Measurements from ENCODE around the gene BRI3BP. TPM values are rescaled to one million over a fixed set of nuclear protein-coding genes. Genes with fewer than 3 reads are reported as not detected.
A peak's percentile ranks its signal among the peaks of the same experiment; 100 is the strongest.
"Not testable (repeated sequence)": the region's sequence is repeated elsewhere in the genome, so short reads cannot be mapped to it uniquely, and the experiment has no call there.

BRI3BP gene
- total RNA-seq, 4 donors from 2014 or later = 6.7 to 19.2 (median 12.1) TPM

DNA sequence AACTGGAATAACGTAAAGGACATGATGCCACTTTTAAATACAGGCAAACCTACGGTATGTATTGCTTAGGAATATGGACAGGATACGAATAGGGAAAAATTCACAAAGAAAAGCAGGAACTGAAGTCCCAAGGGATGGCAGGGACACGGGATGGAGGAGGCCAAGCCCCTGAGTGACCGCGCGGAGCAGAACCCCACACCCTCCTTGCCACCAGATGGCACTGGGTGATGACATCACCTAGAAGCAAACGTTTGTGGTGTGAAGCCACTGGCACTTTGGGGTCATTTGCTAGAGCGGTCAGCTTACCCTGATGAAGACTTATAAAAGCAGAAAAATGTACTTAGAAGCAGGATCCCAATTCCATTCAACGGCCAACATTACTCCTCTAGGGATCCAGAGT is 13.9 kb upstream of the BRI3BP start:
- 79 to 82% methylated on average over 10 of the region's 10 CpGs for WGBS, 2 donors
- no peak for DNase-seq (ENCODE audit: low spot score in 2 of 2)
- intact Hi-C loops (cut with DNase I; ENCODE audit: low total_unique reads) = no loop called here
- no peak overlapping the region for H3K4me3 ChIP-seq (ENCODE audit: low read depth, poor library complexity, severe bottlenecking)
- TF ChIP-seq CTCF (IDR thresholded peaks at IDR 0.05) = no peak
- TF ChIP-seq POLR2A (IDR thresholded peaks at IDR 0.05) = no peak

GRCh38 chr12:124980098-124980892 is 13.2 kb upstream of the BRI3BP start:
- no peak for DNase-seq (ENCODE audit: low spot score in 2 of 2)
- 91 to 94% methylated on average over 41 of the region's 41 CpGs for WGBS, 2 donors
- H3K4me3 ChIP-seq (ENCODE audit: low read depth, poor library complexity, severe bottlenecking) = no peak overlapping the region

DNA sequence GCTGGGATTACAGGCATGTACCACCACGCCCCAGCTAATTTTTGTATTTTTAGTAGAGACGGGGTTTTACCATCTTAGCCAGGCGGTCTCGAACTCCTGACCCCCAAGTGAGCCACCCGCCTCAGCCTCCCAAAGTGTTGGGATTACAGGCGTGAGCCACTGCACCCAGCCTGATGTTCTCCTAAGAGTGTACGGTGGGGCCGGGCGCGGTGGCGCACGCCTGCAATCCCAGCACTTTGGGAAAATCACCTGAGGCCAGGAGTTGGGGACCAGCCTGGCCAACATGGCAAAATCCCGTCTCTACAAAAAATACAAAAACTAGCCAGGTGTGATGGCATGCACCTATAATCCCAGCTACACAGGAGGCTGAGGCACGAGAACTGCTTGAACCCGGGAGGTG is 6.6 kb upstream of the BRI3BP start:
- WGBS, 2 donors = 92 to 95% methylated on average over 15 of the region's 15 CpGs

More at GRCh38 chr12:124980098-124980892, 13.2 kb upstream of the BRI3BP start:
- TF ChIP-seq POLR2A (IDR thresholded peaks at IDR 0.05) (no peak), CTCF (IDR thresholded peaks at IDR 0.05) (no peak)
- intact Hi-C loops (cut with DNase I; ENCODE audit: low total_unique reads) = no loop called here

DNA sequence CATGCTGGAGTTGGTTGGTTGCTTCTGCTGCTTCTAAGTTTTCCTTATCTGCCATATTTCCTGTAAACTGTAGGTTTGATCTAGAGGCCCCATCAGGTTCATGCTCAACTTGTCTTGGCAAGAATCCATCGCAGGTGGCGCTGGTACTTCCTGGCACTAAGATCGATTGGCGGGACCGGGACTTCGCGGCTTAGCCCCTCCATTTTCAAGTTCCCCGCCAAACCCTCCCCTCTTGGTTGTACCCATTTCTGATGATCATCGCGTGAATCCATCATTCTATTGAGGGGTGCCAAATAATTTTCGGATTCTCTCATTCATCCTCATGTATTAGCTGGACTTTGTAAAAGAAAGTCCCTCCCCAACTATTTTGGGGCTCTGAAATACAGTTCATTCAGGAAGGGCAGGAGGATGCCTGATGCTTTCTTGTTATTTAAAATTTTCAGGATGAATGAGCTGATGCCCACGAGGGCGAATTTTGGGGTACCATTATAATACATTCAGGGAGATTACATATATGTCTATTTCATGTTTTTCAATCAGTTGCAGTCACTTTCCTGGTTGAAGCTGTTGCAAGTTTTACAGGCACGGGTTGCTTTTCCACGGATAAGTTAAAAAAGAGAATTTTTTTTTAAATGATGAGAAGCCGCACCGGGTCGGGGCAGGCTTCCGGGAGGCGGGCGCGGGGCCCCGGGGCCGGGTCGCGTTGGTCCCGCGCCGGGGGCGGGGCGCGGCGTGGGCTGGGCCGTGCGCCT is 395 bp upstream of the BRI3BP start:
- 2% methylated on average over 22 to 35 of the region's 35 CpGs for WGBS, 2 donors
- peak in 1 of 2 donors; percentile 28 for DNase-seq (ENCODE audit: low spot score in 2 of 2)
- intact Hi-C loops (cut with DNase I; ENCODE audit: low total_unique reads) = no loop called here

More for the DNA sequence above, 6.6 kb upstream of the BRI3BP start:
- intact Hi-C loops (cut with DNase I; ENCODE audit: low total_unique reads); H3K4me3 ChIP-seq (ENCODE audit: low read depth, poor library complexity, severe bottlenecking); DNase-seq (ENCODE audit: low spot score in 2 of 2): not testable (repeated sequence)

DNA sequence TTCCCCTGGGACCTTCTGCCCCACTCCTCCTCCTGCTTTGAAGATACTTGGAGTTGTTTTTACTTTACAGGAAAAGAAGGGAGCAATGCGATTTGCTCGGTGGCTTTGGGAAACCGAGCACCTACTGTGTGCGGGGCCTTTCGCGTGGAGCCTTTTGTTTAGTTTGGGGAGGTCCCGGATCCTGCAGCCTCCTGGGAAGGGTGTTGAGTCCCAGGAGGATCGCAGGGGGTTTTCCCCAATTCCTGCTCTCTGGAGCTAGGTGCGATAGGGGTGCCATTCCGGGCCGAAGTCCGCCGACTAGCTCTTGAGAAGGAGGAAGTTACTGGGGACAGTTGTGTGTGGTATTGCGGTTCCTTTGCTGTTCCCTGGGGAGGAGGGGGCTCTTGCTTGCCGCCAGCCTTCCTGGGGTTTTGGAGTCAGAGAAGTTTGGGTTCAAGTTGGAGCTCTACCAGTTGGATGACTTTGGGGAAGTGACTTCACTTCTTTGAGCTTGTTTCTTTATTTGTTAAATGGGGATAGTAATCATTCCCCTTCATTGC is 1.1 kb downstream of the BRI3BP start:
- intact Hi-C loops (cut with DNase I; ENCODE audit: low total_unique reads) = no loop called here
- TF ChIP-seq CTCF (IDR thresholded peaks at IDR 0.05) (no peak), POLR2A (IDR thresholded peaks at IDR 0.05) (no peak)
- peak overlapping the region; percentile 53 for H3K4me3 ChIP-seq (ENCODE audit: low read depth, poor library complexity, severe bottlenecking)
- DNase-seq (ENCODE audit: low spot score in 2 of 2) = no peak
- 6 to 9% methylated on average over 15 of the region's 15 CpGs for WGBS, 2 donors

More for the DNA sequence above, 395 bp upstream of the BRI3BP start:
- no peak for TF ChIP-seq CTCF (IDR thresholded peaks at IDR 0.05)
- no peak for TF ChIP-seq POLR2A (IDR thresholded peaks at IDR 0.05)
- peak overlapping the region; percentile 9 for H3K4me3 ChIP-seq (ENCODE audit: low read depth, poor library complexity, severe bottlenecking)

All from lower leg skin (tissue), 4 donors.